ENCODE results near the gene WDR46.

GRCh38 chr6:33276581-33276863, 12.5 kb downstream of the WDR46 start:
- TF ChIP-seq SUZ12 (IDR thresholded peaks at IDR 0.05; ENCODE audit: extremely low read depth, insufficient read depth, insufficient read length), result no peak
- TF ChIP-seq YY1 (IDR thresholded peaks at IDR 0.05; ENCODE audit: insufficient read depth, insufficient read length), result no peak
- TF ChIP-seq ZNF274 (IDR thresholded peaks at IDR 0.05; ENCODE audit: low read depth, low read length), result no peak

All from NT2/D1 (cell line).